GM06990 (cell line): ENCODE measurements around the gene KCNH5.

ENCODE experiments used
- DNase-seq: peaks from one replicate; pipeline ENCODE4 v3.0.0-alpha.2; 2011; ENCODE audit not compliant: insufficient read length; ENCODE audit errors: extremely low read depth
- H3K27me3 ChIP-seq: replicated peaks from 2 replicates; pipeline ENCODE4 v1.6.0; 2011; ENCODE audit warnings: low read length; ENCODE audit not compliant: control insufficient read depth, insufficient read depth
- H3K36me3 ChIP-seq: 2 replicates; pipeline ENCODE4 v1.5.1; 2011; ENCODE audit warnings: low read length; ENCODE audit not compliant: control insufficient read depth, insufficient read depth
- H3K4me3 ChIP-seq: replicated peaks from 2 replicates; pipeline ENCODE4 v1.5.1; 2011; ENCODE audit warnings: low read depth, mild to moderate bottlenecking, control low read depth, low read length
- TF ChIP-seq, protein P1 (sequence below): IDR thresholded peaks from 2 replicates; pipeline ENCODE4 v1.5.1; 2011; ENCODE audit warnings: low read length, control low read depth, mild to moderate bottlenecking, inconsistent platforms; ENCODE audit not compliant: insufficient read depth, poor library complexity, severe bottlenecking

The KCNH5 gene

DNA sequence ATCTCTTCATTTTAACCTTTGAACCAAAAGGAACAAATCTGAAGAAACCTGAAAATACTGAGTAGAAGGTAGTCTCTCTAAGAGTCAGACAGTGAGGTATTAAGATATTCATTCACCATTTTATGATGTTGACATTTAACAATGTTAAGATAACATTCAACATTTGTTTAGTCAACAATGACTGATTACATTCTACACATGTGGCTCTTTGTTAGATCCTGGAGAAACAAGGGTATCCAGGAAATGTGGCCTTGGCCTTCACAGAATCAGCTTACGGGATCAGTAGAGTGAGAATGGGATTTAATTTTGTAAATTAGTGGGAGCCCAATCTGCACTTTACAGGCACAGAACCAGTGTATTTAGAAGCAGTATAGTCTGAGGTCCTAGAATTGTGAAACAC lies 355.5 kb downstream of the KCNH5 start:
- H3K4me3 ChIP-seq = no peak overlapping the region
- DNase-seq = no peak
- H3K27me3 ChIP-seq = no peaks in the 10 kb centered on the region
- H3K36me3 ChIP-seq = no peaks in the 10 kb centered on the region
- TF ChIP-seq, protein P1, sequence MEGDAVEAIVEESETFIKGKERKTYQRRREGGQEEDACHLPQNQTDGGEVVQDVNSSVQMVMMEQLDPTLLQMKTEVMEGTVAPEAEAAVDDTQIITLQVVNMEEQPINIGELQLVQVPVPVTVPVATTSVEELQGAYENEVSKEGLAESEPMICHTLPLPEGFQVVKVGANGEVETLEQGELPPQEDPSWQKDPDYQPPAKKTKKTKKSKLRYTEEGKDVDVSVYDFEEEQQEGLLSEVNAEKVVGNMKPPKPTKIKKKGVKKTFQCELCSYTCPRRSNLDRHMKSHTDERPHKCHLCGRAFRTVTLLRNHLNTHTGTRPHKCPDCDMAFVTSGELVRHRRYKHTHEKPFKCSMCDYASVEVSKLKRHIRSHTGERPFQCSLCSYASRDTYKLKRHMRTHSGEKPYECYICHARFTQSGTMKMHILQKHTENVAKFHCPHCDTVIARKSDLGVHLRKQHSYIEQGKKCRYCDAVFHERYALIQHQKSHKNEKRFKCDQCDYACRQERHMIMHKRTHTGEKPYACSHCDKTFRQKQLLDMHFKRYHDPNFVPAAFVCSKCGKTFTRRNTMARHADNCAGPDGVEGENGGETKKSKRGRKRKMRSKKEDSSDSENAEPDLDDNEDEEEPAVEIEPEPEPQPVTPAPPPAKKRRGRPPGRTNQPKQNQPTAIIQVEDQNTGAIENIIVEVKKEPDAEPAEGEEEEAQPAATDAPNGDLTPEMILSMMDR = no peak

DNA sequence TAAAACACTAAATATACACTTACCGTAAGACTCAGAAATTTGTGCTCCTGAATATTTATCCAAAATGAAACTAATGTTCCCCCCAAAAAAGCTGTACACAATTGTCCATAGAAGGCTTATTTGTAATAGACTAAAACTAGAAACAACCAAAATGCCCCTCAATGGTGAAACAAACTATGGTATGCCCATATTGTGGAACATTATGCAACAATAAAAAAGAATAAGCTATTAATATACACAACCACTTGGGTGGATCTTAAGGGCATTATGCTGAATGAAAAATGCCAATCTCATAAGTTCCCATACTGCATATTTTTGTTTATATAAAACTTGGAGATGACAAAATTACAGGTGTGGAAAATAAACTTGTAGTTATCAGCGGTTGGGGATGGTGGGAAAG lies 357.4 kb downstream of the KCNH5 start:
- H3K4me3 ChIP-seq = no peak overlapping the region
- no peaks in the 10 kb centered on the region for H3K36me3 ChIP-seq
- H3K27me3 ChIP-seq = no peaks in the 10 kb centered on the region
- TF ChIP-seq, protein P1 = no peak
- no peak for DNase-seq

DNA sequence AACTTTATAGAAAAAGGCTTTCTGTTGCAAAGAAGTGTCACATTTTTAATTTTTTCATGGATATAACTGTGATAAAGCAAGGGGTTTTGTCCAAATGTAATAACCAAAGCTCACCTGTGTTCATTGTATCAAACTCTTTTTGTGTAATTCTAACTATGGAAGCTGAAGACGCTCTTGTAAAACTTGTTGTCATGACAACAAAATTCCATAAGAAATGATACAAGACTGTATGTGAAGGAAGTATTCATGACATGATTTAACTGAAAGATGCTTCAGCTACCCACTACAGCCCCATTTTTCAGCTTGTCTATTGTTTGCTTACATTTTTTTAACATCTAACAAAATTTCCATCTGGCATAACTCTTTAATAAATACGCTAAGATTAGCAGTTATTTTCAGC lies 360.9 kb downstream of the KCNH5 start:
- TF ChIP-seq, protein P1 = no peak

DNA sequence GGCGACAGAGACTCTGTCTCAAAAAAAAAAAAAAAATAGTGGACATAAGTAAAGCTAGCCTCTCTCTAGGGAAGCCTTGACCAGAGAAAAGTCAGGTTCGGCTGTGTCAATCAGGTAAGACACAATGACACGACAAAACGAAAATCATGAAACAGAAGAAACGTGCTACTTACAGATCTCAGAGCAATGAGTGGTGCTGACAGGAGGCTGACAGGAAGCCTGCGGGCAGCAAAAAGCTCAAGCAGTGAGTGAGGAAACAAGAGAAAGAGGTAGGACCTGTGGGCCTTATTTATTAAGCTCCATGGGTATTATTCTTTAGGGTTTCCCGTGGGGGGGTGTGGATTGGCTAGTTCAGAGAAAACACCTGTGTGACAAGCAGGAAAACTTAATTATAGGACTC lies 363.1 kb downstream of the KCNH5 start:
- no peak for DNase-seq
- TF ChIP-seq, protein P1 = no peak
- Histone ChIP-seq H3K27me3 (no peaks in the 10 kb centered on the region), H3K36me3 (no peaks in the 10 kb centered on the region), H3K4me3 (no peak overlapping the region)

More for the DNA sequence above, 360.9 kb downstream of the KCNH5 start:
- DNase-seq = no peak
- no peak overlapping the region for H3K4me3 ChIP-seq
- H3K27me3 ChIP-seq = no peaks in the 10 kb centered on the region
- no peaks in the 10 kb centered on the region for H3K36me3 ChIP-seq

DNA sequence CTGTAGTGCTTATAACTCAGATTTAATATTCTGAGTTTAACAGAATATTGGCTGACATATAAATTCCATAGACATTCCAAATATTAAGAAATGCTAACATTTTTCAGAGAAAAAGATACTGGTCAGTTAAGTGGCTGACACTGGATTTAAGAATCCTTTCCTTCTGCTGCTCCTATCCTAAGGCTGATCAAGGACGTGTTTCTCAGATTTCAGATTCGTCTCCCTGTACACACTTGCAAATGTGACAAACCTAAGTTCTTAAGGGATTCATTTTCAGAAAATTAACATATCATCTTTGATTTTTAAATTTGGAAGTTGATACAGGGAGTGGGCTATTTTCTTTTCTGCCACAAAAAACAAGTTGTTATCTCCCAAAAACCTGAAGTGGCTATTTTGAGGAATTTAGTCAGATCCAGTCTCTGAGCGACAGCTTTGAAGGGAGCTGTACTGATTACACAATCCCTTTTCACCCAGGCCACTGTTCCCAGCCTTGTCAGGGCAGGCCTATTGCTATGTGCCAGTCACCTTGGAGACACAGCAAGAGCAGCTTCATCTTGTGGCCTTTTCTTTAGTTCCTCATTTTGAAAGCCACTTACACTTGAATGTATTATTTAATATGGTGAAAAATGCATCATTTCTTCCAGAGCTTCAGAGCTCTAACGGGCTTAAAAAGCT lies 370.6 kb downstream of the KCNH5 start:
- TF ChIP-seq, protein P1 = no peak
- H3K4me3 ChIP-seq = no peak overlapping the region
- DNase-seq = no peak
- H3K36me3 ChIP-seq = no peaks in the 10 kb centered on the region
- no peaks in the 10 kb centered on the region for H3K27me3 ChIP-seq
